ENCODE results near the gene EPN3.

Gene EPN3

GRCh38 chr17:50572541-50572940 is 40.0 kb downstream of the EPN3 start:
- DNase-seq = no peak

- DNase-seq = no peak
These were observed 41.5 kb downstream of the EPN3 start for GRCh38 chr17:50573866-50574611.

DNA sequence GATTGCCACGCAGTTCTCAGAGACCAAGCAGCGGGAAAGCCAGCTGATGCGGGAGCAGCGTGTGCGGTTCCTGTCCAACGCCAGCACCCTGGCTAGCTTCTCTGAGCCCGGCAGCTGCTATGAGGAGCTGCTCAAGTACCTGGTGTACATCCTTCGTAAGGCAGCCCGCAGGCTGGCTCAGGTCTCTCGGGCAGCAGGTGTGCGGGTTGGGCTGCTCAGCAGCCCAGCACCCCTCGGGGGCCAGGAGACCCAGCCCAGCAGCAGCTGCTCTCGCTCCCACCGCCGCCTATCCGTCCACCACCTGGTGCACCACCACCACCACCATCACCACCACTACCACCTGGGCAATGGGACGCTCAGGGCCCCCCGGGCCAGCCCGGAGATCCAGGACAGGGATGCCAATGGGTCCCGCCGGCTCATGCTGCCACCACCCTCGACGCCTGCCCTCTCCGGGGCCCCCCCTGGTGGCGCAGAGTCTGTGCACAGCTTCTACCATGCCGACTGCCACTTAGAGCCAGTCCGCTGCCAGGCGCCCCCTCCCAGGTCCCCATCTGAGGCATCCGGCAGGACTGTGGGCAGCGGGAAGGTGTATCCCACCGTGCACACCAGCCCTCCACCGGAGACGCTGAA is 43.2 kb downstream of the EPN3 start:
- DNase-seq = no peak

DNA sequence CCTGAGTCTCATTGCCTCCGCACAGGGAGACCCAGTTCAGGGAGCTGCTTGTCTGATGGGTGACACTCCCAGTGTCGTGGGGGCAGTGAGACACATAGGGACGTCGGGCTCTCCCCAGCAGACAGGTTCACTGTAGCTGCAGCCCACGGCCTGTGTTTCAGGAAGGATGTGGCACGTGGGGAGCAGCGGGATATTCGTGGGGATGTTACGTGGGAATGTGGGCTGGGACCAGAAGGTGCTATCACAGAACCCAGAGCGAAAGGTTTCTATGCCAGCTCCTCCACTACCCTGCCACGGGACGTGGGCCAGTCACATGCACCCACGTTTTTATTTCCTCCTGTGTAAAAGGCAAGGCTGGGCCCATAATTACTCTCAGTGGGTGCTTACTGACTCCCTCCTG is 44.3 kb downstream of the EPN3 start:
- no peak for DNase-seq

- no peak for DNase-seq
These were observed 45.0 kb downstream of the EPN3 start for GRCh38 chr17:50577451-50577954.

DNA sequence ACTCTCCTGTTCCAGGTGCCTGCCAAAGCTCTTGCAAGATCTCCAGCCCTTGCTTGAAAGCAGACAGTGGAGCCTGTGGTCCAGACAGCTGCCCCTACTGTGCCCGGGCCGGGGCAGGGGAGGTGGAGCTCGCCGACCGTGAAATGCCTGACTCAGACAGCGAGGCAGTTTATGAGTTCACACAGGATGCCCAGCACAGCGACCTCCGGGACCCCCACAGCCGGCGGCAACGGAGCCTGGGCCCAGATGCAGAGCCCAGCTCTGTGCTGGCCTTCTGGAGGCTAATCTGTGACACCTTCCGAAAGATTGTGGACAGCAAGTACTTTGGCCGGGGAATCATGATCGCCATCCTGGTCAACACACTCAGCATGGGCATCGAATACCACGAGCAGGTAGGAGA is 45.6 kb downstream of the EPN3 start:
- no peak for DNase-seq

GRCh38 chr17:50579399-50579798 is 46.9 kb downstream of the EPN3 start:
- DNase-seq = no peak

GRCh38 chr17:50580646-50581045 is 48.1 kb downstream of the EPN3 start:
- DNase-seq = no peak

DNA sequence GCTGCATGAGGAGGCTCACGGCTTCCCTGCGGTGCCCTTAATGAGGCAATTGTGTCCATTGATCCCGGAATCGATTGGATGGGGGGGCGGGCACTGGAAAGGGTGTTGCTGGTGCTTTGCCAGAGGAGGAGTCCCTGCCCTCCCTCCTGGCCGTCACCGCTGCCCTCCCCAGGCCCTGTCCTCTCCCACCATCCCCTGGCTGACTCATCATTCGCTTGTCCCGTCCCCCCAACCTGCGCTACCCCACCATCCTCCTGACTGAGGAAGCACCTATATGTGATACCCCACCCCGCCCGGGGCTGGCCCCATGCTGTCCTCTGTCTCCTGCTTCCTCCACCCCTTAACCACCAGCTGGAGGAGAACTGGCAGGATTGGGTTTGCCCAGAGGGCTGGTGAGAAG is 48.8 kb downstream of the EPN3 start:
- DNase-seq = no peak

- DNase-seq = no peak
These were observed 50.2 kb downstream of the EPN3 start for GRCh38 chr17:50582741-50583140.

GRCh38 chr17:50583641-50584040 is 51.1 kb downstream of the EPN3 start:
- no peak for DNase-seq

DNA sequence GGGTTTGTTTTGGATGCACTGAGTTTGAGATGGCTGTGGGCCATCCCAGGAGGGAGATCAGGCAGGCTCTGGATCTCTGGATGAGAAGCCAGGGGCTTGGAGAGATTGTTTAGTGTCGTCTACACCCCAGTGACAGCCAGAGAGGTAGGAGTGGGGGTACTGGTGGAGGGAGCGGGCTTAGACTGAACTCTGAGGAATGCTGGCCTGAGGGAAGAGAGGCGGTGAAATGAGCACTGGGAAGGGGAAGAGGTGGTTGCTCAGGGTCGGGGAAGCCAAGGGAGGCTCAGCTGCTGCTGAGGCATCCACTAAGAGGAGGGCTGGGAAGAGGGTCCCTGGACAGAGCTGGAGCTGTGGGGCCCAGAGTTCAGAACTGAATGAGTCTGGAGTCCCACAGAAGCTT is 51.6 kb downstream of the EPN3 start:
- no peak for DNase-seq

DNA sequence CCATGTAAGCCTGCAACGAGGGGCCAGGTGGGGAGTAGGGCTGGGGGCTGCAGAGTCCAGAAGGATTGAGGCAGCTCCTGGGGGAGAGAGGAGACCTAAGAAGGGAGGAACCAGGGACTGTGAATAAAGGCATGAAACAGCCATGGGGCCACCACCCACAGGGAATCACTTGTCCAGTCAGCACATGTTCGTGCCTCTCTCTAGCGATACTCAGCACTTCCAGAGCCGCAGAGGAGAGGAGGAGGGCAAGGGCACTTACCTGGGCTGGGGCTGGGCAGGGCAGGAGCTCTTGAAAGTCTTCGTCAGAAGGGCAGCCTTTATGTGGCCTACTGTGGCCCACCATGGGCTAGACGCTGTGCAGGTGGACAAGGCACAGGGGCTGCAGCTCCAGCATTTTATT is 52.2 kb downstream of the EPN3 start:
- DNase-seq = no peak

DNA sequence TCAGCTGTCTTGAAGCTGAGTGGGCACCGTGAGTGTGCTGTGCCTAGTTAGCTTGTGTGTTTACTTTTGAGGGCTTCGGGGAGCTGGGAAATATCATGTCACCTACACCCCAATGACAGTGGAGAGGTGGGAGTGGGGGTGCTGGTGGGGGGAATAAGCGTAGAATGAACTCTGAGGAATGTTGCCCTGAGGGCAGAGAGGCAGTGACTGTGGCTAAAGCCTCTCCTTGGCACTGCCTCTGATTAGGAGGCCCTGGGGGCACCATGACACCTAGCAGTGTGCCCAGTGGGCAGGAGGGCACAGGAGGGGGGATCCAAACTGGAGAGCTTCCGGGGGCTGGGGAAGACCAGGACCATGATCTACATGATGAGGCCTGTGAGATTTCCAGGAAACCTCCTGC is 52.8 kb downstream of the EPN3 start:
- DNase-seq = no peak

GRCh38 chr17:50585891-50586290 is 53.4 kb downstream of the EPN3 start:
- no peak for DNase-seq

GRCh38 chr17:50586421-50587247 is 54.1 kb downstream of the EPN3 start:
- no peak for DNase-seq

DNA sequence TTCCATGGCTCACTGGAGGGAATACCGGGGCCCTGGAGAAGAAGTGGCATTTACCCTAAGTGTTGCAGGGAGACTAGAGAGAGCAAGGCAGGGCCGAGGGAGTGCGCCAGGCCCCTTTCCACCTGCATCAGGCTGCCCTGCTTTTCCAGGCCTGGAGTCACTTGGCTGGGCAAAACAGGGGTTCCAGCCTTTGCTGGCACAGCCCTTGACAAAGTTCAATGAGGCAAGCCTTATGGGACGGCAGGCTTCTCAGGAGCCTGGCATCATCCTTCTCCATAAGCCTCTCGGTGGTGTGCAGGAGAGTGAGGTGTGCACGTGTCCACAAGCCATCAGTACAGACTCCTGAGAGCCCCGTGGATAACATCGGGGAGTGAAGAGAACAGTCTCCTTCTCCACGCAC is 55.0 kb downstream of the EPN3 start:
- DNase-seq = no peak

DNA sequence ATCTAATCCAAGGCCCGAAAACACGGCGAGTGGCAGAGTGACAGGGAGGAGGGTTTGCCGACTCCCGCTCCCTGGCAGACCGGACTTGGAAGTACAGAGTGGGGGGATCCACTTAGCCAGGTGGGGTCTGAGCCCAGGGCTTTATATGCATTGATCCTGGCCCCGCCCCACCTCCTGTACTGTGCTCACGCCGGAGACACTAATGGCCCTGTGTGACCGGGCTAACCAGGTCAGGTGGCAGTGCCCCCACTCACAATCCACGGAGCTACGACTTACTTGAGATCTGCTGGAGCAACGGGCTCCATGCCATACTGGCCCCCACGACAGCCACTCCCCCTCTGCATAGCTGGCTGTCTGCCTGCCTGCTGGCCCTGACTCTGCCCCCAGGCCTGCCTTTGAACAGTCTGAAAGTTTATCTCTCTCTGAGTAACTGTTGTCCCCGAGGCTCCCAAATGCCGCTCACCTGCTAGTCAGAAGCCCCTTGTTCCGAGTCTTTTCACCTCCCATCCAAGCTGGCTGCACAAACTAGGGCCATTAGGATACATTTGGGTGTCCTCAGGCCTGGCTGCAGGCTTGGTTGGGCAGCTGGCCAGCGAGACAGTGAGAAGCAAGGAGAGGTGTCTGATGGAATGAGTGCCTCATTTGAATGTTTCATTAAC is 56.0 kb downstream of the EPN3 start:
- no peak for DNase-seq

- DNase-seq = no peak
These were observed 56.7 kb downstream of the EPN3 start for GRCh38 chr17:50589095-50589705.

GRCh38 chr17:50590946-50591737 is 58.6 kb downstream of the EPN3 start:
- no peak for DNase-seq

DNA sequence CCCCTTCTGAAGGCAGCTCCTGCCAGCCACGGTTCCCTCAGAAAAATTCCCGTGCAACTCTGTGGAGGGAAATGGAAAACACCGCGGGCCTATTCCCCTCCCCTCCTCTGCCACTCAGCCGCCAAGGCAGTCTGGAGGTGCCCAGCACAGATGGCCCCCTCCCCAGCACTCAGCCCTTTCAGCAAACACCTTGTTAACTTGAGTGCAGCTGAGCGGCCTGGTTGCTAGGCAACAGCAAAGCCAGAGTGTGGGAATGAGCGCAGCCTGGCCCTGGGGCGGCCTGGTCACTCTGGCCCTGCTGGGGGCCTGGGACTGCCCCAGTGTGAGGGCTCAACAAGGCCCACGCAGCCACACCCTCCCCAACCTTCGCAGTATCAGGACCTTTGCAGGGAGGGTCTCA is 60.8 kb downstream of the EPN3 start:
- no peak for DNase-seq
